HepG2 (cell line): ENCODE results near the gene TSPAN17. TPM values are rescaled to one million over a fixed set of nuclear protein-coding genes. Genes with fewer than 3 reads are reported as not detected.

Experiments used
- HDAC2 ChIP-seq: sonication (generic); formaldehyde crosslinking; IDR thresholded peaks from 2 replicates; pipeline ENCODE4 v1.4.0; 2020; ENCODE audit warnings: missing genetic modification reagents
- HNRNPUL1 ChIP-seq: fragments of 200-400 bp; formaldehyde crosslinking; IDR thresholded peaks from 2 replicates; pipeline ENCODE4 v1.6.1; 2017; ENCODE audit warnings: low read depth, mild to moderate bottlenecking, low read length, moderate library complexity
- MAFG ChIP-seq: sonication (generic); formaldehyde crosslinking; IDR thresholded peaks from 2 replicates; pipeline ENCODE4 v1.5.1; 2020; ENCODE audit warnings: mild to moderate bottlenecking, missing genetic modification reagents
- NFE2L1 ChIP-seq: sonication (generic); formaldehyde crosslinking; IDR thresholded peaks from 2 replicates; pipeline ENCODE4 v1.4.0; 2020; ENCODE audit warnings: missing genetic modification reagents, mild to moderate bottlenecking, borderline replicate concordance
- SP1 ChIP-seq, 2 experiments: fragments of 450-650 bp in 1 of 2; sonication (generic) in 1 of 2; formaldehyde crosslinking in 1 of 2; IDR thresholded peaks; 2 replicates each; pipeline versions ENCODE4 v1.4.0 to v1.6.1; 2016 to 2020; ENCODE audit warnings: missing genetic modification reagents in 1 of 2
- SUZ12 ChIP-seq: fragments of 150-350 bp; IDR thresholded peaks from 2 replicates; pipeline ENCODE4 v1.6.1; 2014; ENCODE audit warnings: low read depth, low read length
- TAF1 ChIP-seq: sonication (generic); formaldehyde crosslinking; IDR thresholded peaks from 2 replicates; pipeline ENCODE4 v1.4.0; 2020; ENCODE audit warnings: missing genetic modification reagents
- ZBTB3 ChIP-seq: sonication (generic); formaldehyde crosslinking; IDR thresholded peaks from 2 replicates; pipeline ENCODE4 v1.4.0; 2020; ENCODE audit warnings: low read depth, mild to moderate bottlenecking, moderate library complexity, missing genetic modification reagents, borderline replicate concordance
- ZBTB7B ChIP-seq: sonication (generic); formaldehyde crosslinking; IDR thresholded peaks from 2 replicates; pipeline ENCODE4 v1.4.0; 2020; ENCODE audit warnings: missing genetic modification reagents
- ZNF326 ChIP-seq: sonication (generic); formaldehyde crosslinking; IDR thresholded peaks from 2 replicates; pipeline ENCODE4 v1.4.0; 2020; ENCODE audit warnings: missing genetic modification reagents, borderline replicate concordance
- ZNF343 ChIP-seq: sonication (generic); formaldehyde crosslinking; IDR thresholded peaks from 2 replicates; pipeline ENCODE4 v1.4.0; 2020; ENCODE audit warnings: mild to moderate bottlenecking, missing genetic modification reagents
- ZNF572 ChIP-seq: sonication (generic); formaldehyde crosslinking; IDR thresholded peaks from 2 replicates; pipeline ENCODE4 v1.5.1; 2020; ENCODE audit warnings: mild to moderate bottlenecking, missing genetic modification reagents
- polyA plus RNA-seq, 8 experiments: library from polyadenylated mRNA; depleted of rRNA in 3 of 8; stranded (reverse) in 7 of 8; unstranded in 1 of 8; fragments of >200 nt; fragmentation: Illumina TruSeq in 4 of 8; extraction: Trizol in 4 of 8; gene quantifications; 2 replicates each; pipeline versions ENCODE4 v1.2.1 to v1.2.3, GENCODE V29; 2011 to 2016; ENCODE audit warnings: low read depth in 4 of 8, missing spikeins in 1 of 8, mixed read lengths in 1 of 8; ENCODE audit not compliant: insufficient read depth in 1 of 8
- total RNA-seq, 5 experiments: library from RNA; depleted of rRNA; stranded (reverse); fragments of >200 nt; fragmentation: Illumina TruSeq; extraction: Trizol; gene quantifications; 2 replicates each; pipeline ENCODE4 v1.2.3, GENCODE V29; 2016; ENCODE audit warnings: low read depth in 1 of 5
- TF ChIP-seq, protein P1 (sequence below): sonication (generic); formaldehyde crosslinking; IDR thresholded peaks from 2 replicates; pipeline ENCODE4 v1.5.0; 2020; ENCODE audit warnings: mild to moderate bottlenecking, missing genetic modification reagents
- TF ChIP-seq, protein P2 (sequence below): sonication (generic); formaldehyde crosslinking; IDR thresholded peaks from 2 replicates; pipeline ENCODE4 v1.8.0; 2022; ENCODE audit warnings: mild to moderate bottlenecking, missing genetic modification reagents; ENCODE audit not compliant: insufficient replicate concordance
- TF ChIP-seq, protein P3 (sequence below): sonication (generic); formaldehyde crosslinking; IDR thresholded peaks from 2 replicates; pipeline ENCODE4 v1.5.1; 2020; ENCODE audit warnings: missing genetic modification reagents, mild to moderate bottlenecking, borderline replicate concordance
- TF ChIP-seq, protein P4 (sequence below): sonication (generic); formaldehyde crosslinking; IDR thresholded peaks from 2 replicates; pipeline ENCODE4 v1.5.0; 2020; ENCODE audit warnings: missing genetic modification reagents, mild to moderate bottlenecking, borderline replicate concordance
- TF ChIP-seq, protein P5 (sequence below): sonication (generic); formaldehyde crosslinking; IDR thresholded peaks from 2 replicates; pipeline ENCODE4 v1.4.0; 2020; ENCODE audit warnings: missing genetic modification reagents

TSPAN17 gene
- total and polyA plus RNA-seq, 2 of the 13 experiments (the other 11 are each of a cell fraction or from before 2014, with no cell fraction given): 11.5 to 15.0 TPM

DNA sequence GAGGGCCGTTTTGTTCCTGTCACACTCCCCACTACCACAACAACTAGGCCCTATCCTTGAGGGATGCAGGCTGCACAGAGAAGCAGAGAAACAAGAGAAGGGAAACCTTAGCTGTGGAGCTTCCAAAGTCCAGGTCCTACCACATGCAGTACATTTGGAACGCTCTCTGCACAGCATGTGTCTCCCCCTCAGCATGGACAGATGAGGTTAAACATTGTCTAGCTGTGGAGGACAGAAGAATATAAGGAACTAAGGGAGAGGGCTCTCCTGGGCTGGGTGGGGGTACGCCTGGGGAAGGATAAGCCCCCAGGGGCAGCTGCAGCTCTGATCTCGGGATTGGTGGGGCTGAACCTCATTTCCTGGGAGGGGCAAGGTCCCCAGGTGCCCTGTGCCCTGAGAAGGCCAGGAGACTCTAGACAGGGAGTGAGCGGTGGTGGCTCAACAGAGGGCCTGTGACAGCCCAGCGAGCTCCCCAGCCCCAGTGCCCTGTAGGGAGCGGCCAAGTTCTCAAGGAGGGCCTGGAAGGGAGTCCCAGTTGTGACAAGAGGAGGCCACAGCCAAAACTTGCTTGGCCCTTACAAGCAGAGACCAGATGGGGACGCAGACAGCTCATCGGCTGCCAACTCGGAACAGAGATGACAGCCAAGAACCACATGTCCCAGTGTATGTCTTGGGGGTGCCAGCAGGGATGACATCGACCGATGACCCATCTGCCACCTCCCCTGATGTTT, 30.1 kb downstream of the TSPAN17 start (continued):
- TF ChIP-seq SUZ12 (no peak), ZNF326 (no peak), HNRNPUL1 (no peak), ZNF572 (CRISPR knock-in tag) (no peak), ZBTB3 (CRISPR knock-in tag) (no peak), HDAC2 (no peak), ZBTB7B (0 out of 2 replicates have a peak, but pooled peaks have one; percentile 31), TAF1 (CRISPR knock-in tag) (no peak), ZNF343 (CRISPR knock-in tag) (no peak), NFE2L1 (no peak), SP1 (IDR thresholded peaks at IDR 0.05) (no peak), SP1 (CRISPR knock-in tag; IDR thresholded peaks at IDR 0.05) (no peak), MAFG (no peak)
- TF ChIP-seq, protein P1, sequence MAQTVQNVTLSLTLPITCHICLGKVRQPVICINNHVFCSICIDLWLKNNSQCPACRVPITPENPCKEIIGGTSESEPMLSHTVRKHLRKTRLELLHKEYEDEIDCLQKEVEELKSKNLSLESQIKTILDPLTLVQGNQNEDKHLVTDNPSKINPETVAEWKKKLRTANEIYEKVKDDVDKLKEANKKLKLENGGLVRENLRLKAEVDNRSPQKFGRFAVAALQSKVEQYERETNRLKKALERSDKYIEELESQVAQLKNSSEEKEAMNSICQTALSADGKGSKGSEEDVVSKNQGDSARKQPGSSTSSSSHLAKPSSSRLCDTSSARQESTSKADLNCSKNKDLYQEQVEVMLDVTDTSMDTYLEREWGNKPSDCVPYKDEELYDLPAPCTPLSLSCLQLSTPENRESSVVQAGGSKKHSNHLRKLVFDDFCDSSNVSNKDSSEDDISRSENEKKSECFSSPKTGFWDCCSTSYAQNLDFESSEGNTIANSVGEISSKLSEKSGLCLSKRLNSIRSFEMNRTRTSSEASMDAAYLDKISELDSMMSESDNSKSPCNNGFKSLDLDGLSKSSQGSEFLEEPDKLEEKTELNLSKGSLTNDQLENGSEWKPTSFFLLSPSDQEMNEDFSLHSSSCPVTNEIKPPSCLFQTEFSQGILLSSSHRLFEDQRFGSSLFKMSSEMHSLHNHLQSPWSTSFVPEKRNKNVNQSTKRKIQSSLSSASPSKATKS (CRISPR knock-in tag): no peak
- TF ChIP-seq, protein P2, sequence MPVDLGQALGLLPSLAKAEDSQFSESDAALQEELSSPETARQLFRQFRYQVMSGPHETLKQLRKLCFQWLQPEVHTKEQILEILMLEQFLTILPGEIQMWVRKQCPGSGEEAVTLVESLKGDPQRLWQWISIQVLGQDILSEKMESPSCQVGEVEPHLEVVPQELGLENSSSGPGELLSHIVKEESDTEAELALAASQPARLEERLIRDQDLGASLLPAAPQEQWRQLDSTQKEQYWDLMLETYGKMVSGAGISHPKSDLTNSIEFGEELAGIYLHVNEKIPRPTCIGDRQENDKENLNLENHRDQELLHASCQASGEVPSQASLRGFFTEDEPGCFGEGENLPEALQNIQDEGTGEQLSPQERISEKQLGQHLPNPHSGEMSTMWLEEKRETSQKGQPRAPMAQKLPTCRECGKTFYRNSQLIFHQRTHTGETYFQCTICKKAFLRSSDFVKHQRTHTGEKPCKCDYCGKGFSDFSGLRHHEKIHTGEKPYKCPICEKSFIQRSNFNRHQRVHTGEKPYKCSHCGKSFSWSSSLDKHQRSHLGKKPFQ: no peak
- TF ChIP-seq, protein P3, sequence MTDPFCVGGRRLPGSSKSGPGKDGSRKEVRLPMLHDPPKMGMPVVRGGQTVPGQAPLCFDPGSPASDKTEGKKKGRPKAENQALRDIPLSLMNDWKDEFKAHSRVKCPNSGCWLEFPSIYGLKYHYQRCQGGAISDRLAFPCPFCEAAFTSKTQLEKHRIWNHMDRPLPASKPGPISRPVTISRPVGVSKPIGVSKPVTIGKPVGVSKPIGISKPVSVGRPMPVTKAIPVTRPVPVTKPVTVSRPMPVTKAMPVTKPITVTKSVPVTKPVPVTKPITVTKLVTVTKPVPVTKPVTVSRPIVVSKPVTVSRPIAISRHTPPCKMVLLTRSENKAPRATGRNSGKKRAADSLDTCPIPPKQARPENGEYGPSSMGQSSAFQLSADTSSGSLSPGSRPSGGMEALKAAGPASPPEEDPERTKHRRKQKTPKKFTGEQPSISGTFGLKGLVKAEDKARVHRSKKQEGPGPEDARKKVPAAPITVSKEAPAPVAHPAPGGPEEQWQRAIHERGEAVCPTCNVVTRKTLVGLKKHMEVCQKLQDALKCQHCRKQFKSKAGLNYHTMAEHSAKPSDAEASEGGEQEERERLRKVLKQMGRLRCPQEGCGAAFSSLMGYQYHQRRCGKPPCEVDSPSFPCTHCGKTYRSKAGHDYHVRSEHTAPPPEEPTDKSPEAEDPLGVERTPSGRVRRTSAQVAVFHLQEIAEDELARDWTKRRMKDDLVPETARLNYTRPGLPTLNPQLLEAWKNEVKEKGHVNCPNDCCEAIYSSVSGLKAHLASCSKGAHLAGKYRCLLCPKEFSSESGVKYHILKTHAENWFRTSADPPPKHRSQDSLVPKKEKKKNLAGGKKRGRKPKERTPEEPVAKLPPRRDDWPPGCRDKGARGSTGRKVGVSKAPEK (CRISPR knock-in tag): peak; percentile 72; the same call in 1 of the 2 replicates
- TF ChIP-seq, protein P4, sequence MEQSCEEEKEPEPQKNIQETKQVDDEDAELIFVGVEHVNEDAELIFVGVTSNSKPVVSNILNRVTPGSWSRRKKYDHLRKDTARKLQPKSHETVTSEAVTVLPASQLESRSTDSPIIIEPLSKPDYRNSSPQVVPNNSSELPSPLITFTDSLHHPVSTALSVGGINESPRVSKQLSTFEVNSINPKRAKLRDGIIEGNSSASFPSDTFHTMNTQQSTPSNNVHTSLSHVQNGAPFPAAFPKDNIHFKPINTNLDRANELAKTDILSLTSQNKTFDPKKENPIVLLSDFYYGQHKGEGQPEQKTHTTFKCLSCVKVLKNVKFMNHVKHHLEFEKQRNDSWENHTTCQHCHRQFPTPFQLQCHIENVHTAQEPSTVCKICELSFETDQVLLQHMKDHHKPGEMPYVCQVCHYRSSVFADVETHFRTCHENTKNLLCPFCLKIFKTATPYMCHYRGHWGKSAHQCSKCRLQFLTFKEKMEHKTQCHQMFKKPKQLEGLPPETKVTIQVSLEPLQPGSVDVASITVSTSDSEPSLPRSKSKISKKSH (CRISPR knock-in tag): no peak
- TF ChIP-seq, protein P5, sequence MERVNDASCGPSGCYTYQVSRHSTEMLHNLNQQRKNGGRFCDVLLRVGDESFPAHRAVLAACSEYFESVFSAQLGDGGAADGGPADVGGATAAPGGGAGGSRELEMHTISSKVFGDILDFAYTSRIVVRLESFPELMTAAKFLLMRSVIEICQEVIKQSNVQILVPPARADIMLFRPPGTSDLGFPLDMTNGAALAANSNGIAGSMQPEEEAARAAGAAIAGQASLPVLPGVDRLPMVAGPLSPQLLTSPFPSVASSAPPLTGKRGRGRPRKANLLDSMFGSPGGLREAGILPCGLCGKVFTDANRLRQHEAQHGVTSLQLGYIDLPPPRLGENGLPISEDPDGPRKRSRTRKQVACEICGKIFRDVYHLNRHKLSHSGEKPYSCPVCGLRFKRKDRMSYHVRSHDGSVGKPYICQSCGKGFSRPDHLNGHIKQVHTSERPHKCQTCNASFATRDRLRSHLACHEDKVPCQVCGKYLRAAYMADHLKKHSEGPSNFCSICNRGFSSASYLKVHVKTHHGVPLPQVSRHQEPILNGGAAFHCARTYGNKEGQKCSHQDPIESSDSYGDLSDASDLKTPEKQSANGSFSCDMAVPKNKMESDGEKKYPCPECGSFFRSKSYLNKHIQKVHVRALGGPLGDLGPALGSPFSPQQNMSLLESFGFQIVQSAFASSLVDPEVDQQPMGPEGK: no peak; the same call in 1 of the 2 replicates
